ENCODE measurements around the gene FAN1.

- TF ChIP-seq CTCF (IDR thresholded peaks at IDR 0.05; ENCODE audit: low read depth, low read length) (no peak), EZH2phosphoT487 (IDR thresholded peaks at IDR 0.05; ENCODE audit: low read depth) (no peak)
Measured at GRCh38 chr15:30929064-30929669, 25.5 kb downstream of the FAN1 start.
